IPS-18c (cell line): Measurements from ENCODE around the gene FARS2.

Experiments
- H3K4me3 ChIP-seq: 2 replicates; pipeline ENCODE4 v1.7.0; 2013; ENCODE audit warnings: low read depth, mild to moderate bottlenecking, low read length, moderate library complexity; ENCODE audit not compliant: insufficient read depth
- H3K9me3 ChIP-seq: one replicate; pipeline ENCODE4 v1.6.1; 2013; ENCODE audit warnings: mild to moderate bottlenecking, low read length, moderate library complexity; ENCODE audit not compliant: control insufficient read depth, insufficient read depth

Gene FARS2

DNA sequence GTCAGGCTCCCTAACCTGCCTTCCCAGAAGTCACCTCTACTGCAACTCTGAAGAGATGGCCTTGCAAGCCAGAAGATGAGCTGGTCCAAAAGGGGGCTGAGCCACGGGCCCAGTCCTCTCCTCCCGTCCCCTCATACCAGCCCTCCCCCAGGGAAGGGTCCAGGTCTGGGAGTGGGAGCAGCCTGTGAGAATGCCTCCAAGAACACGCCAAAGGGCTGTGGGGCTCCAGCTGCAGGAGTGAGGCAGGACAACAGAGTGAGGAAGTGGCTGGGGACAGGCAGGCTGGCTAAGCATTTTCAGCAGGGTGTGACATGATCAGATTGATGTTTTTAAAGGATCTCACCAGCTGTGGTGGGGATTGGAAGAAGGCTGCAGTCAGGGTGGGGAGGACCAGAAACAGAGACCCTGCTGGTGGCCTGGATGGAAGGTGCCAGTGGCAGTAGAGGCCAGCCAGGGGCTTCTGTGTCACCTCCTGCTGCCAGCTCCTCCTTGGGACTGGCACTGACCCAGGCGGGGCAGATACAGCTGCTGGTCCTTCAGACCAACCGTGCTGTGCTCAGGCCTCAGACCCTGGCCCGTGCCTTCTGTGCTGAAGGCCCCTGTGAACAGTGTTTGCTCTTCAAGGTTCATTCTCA lies 487.8 kb downstream of the FARS2 start:
- no peaks in the 10 kb centered on the region for H3K9me3 ChIP-seq
- H3K4me3 ChIP-seq: no peak overlapping the region

DNA sequence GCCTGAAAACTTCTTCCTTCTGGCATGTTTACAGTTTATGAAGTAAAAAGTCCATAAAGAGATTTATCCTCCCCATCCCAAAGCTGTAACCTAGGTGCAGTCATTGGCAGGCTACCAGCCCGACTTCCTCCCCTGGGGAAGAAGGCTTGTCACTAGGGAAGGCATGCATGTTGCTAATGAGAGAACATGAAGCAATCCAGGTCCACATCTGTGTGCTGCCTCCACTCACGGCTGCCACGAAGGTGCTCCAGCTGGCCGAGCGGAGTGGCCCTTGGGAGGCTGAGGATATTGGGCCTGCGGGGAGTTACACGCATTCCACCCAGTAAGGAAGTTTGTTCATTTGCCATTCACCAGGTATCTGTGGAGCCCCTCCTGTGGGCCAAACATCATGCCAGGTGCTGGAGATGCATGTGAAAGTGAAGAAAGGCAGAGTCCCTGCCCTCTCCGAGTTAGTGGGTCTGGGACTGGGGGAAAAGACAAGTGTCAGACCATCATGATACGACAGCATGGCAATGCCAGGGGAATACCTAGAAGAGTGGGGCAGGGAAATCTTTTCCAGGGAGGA lies 488.4 kb downstream of the FARS2 start:
- Histone ChIP-seq H3K9me3 (peaks cover 2% of the 10 kb centered on the region), H3K4me3 (no peak overlapping the region)

DNA sequence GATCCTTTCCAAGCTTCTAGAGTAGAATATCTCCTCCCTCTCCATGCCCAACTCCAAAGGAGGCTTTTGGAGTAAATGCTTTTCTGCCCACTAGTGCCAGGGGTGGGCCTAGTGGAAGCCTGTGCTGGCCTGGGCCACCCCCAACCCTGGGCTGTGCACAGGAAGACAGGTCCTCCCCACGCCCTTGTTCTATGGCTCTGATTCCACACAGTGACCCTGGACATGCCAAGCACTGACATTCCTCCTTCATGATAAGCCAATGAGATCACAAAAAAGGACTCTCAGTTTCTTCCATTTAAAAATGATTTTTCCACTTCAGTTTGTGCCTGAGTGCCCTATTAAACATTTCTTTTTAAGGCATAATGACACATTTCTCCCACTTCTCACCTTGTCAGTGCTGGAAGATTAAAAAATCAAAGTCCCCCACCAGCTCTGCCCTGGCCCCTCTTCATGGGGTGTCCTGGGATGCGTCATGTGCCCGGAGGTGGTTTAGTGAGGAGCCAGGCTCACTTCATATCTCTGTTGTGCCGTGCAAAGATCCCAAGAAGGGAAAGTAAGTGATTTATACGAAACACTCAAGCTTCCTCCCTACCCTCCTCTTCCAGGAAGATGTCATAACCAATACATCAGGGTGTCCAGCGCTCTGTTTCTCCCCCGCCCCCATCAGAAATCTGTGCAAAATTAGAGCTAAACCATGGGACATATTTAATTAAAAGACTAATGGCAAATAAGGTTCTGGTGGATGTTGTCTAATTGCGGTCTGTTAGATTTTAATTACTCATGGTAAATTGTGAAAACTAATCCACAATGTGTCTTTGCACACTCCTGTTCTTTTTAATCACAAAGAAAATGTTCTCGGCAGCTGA lies 490.4 kb downstream of the FARS2 start:
- H3K9me3 ChIP-seq: peaks cover 2% of the 10 kb centered on the region
- no peak overlapping the region for H3K4me3 ChIP-seq

DNA sequence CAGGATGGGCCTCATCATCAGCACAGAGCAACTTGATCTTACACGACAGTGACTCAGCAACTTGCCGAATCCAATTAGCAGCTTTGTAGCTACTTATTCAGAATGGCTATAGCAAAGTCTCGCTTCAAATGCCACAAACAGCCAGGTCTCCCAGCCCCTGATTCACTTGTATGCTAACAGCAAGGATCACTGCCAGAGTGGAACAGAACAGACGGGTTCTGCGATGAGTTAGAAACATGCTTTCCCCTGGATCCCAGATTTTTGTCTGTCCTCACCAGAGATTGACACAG lies 491.0 kb downstream of the FARS2 start:
- no peak overlapping the region for H3K4me3 ChIP-seq
- peaks cover 2% of the 10 kb centered on the region for H3K9me3 ChIP-seq

DNA sequence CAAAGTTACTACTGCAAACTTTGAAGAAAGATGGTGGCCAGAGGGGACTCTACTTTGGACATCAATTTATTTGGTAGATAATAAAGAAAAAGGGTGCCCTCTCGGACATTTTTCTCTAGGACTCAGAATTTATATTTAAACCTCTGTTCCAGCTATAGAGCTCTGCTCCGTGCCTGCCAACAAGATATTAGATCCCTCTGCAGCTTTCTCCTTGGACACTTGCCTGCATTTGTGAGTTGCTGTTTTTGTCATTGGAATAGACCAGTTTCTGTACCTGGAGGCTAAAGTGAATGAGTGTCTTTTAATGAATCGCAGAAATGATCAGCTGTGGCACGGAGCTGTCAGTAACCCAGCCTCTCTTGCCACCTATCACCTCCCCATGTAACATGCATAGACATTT lies 491.9 kb downstream of the FARS2 start:
- Histone ChIP-seq H3K4me3 (no peak overlapping the region), H3K9me3 (peaks cover 2% of the 10 kb centered on the region)

DNA sequence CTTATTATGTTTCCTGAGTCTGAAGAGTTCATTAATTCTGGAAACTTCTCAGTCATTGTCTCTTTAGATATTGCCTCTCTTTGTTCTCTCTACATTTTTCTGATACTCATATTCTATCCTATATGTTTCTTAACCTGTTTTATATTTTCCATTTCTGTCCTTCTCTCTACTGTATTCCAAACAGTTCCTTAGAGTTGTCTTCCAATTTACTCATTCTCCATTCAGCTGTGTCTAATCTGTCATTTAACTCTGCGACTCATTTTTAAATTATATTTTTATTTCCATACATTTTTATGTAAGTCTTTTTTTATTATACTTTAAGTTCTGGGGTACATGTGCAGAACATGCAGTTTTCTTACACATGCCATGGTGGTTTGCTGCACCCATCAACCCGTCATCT lies 493.6 kb downstream of the FARS2 start:
- H3K9me3 ChIP-seq: peaks cover 2% of the 10 kb centered on the region
- H3K4me3 ChIP-seq: no peak overlapping the region

DNA sequence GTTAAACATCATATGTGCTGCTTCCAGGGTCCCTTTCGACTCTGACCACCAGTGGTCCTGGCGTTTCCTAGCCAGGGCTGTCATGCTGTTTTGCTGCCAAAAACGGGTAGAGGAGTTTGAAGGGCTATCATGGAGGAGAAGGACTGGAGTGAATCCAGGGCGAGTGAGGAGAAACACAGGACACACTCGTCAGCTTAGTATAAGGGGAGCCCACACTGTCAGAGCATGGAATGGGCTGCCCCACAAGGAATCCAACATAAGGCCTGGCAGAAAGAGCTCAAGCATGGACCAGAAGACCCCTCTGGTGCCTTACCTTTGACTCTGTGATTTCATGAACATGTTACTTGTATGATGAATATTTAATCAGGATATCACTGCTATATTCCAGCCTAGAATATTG lies 498.3 kb downstream of the FARS2 start:
- no peaks in the 10 kb centered on the region for H3K9me3 ChIP-seq
- H3K4me3 ChIP-seq: no peak overlapping the region

DNA sequence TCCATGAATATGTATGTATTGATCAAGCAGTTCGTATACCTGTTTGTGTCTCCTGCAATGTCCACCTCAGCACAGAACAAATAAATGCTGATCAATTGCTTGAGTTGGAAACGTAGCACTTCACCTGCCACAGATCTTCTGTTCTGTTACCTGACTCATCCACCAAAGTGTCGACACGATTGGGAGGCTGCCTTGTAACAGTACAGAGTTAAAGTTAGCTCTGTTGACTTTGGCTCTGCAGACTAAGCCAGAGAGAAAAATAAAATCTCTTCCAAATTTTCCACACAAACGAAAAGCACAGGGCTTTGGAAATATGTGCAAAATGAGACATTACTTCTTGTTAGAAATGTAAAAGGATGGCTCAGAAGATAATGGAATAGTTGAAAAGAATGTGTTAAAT lies 500.1 kb downstream of the FARS2 start:
- H3K9me3 ChIP-seq: no peaks in the 10 kb centered on the region
- H3K4me3 ChIP-seq: no peak overlapping the region

DNA sequence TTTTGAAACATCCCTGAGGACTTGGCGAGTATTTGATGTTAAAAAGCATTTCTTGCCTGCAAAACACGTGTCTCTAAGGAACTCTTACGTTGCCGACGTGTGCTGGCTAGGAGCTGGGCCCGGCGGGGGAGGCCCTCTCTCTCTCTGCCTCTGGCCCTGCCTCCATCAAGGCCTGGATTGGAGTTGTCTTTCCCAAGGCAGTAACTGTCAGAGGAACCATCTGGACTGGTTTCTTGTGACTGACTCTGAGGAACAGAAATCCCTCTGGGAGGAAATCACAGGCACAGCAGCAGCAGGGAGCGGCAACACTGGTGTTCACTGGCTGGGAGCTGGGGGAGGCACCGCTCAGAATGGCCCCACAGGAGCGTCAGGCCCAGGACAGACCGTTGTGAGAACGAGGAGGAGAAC lies 501.3 kb downstream of the FARS2 start:
- Histone ChIP-seq H3K9me3 (no peaks in the 10 kb centered on the region), H3K4me3 (no peak overlapping the region)

DNA sequence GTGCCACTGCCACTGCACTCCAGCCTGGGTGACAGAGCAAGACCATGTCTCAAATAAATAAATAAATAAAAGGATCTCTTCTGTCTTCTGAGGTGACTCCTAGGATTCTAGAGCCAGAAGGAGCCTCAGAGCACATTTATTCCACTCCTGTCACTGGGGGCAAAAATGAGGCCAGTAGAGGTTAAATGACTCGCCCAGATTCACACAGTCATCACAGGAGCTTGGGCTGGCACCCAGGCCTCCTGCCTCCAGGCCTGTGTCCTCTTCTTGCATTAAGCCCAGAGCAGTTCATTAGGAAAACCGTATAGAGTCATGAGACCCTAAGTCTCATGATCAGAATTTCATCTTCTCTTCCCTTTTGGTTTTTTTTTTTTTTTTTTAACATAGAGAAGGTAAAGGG lies 502.1 kb downstream of the FARS2 start:
- Histone ChIP-seq H3K4me3 (no peak overlapping the region), H3K9me3 (no peaks in the 10 kb centered on the region)

DNA sequence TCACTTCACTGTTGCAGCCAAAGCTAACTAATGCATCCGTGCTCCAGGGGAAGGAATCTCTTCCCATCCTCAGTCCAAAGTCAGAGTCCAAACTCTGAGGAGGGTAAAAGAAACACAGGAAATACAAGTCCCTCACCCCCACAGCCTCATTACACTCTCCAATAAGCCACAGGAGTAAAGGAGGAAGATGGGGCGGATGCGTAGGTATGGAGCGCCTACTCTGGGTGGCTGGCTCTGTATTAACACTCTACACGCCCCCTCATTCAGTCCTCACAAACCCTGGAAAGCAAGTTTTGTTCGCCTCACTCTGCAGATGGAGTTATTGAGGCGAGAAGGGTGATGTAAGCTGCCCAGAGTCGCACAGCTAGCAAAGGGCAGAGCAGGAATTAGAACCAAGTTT lies 502.6 kb downstream of the FARS2 start:
- no peak overlapping the region for H3K4me3 ChIP-seq
- no peaks in the 10 kb centered on the region for H3K9me3 ChIP-seq

DNA sequence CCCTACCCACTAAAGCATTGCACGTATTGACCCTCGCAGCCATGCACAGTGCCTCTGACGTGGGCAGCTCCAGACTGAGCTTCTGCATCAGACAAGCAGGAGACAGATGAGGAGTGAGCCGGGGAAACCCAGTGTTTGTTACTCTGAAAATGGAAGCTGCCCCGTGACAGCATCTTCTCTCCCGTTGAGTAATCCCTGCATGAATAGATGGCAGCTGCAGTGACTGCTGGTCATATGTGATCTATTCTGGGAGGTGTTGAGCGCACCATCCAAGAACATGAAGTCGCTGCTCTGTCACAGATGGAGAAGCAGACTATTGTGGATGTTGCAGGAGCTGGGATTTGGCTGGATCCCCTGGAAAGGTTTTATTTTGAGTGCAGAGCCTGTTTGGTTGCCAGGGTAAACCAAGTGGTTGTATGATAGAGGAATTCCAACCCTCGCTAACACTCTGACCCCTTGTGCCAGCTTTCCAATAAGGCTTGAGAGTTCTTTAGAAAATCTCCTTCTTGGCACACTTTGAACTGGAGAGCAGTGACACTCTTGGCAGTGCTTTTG lies 503.2 kb downstream of the FARS2 start:
- no peak overlapping the region for H3K4me3 ChIP-seq
- H3K9me3 ChIP-seq: no peaks in the 10 kb centered on the region

DNA sequence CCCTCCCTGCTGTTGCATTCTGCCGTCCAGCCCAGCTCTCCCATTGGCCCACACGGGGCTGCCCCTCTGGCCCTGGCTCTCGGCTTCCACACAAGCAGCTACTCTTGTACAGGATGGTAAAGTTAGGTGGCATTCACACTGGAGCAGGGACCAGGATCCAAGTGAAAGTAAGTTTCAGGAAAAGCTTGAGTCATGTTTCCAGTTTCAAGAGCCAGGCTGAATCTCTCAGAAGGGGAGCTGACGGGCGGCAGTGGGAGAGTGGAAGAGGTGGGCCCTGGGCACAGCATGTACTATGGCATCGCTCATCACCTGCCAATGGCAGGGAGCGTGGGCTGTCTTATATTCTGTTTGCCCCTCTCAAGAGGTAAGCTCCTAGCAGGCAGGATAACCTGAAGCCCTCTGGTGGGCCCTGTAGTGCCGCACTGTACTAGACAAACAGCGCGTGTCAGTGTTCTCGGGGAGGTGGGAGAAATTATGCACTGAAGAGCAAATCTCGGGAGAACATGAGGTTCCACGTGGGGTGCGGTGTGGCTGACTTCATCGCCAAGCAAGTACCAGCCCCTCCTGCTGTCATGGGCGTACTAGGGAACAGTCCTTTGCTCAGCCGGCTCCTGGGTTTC lies 503.9 kb downstream of the FARS2 start:
- Histone ChIP-seq H3K4me3 (no peak overlapping the region), H3K9me3 (no peaks in the 10 kb centered on the region)

DNA sequence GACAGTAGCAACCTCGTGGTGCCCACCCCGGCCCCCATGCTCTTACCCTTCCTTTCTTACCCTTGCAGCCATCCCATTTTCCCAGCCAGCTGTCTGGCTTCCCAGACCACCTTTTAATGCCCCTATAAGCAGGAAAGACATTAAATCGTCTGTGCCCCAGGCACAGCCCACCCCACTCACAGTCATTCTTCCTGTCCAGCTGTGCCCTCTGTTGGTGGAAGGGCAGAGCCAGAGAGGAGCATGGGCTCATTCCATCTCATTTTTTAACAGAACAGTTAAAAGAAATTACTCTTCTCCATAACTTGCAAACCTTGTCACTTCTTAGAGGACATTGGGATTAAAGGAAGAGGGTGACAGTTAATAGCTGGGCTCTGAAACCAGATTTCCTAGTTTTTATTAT lies 504.9 kb downstream of the FARS2 start:
- H3K4me3 ChIP-seq: no peak overlapping the region

DNA sequence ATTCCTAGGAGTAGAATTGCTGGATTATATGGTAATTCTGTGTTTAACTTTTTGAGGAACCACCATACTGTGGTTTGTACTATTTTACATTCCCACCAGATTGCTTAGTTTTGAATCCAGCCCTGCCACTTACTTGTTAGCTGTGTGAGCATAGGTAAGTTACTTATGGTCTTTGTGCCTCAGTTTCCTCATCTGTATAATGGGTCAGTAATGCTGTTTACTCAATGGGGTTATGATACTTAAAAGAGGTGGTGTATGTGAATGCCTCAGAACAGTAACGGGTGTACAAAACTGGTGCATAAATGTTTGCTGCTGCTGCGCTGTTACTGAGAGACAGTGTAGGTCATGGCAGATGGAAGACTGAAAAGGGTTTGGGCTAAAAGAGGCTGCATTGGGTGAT lies 506.2 kb downstream of the FARS2 start:
- Histone ChIP-seq H3K9me3 (no peaks in the 10 kb centered on the region), H3K4me3 (no peak overlapping the region)

More for the DNA sequence above, 504.9 kb downstream of the FARS2 start:
- H3K9me3 ChIP-seq: no peaks in the 10 kb centered on the region

DNA sequence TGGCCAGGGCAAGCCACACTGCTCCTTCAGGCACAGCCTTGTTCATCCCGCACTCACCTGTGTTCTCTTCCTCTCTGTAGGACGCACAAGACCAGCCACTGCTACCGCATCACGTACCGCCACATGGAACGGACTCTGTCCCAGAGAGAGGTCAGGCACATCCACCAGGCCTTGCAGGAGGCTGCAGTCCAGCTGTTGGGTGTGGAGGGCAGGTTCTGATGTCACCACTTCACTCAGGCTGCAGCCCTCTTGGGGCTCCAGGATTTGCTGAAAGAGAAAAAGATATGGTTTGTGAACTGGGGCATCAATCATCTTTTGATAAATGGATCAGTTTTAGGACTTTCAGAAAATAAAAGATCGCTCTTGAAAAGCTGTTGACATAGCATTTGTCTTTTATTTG lies 509.9 kb downstream of the FARS2 start:
- H3K9me3 ChIP-seq: no peaks in the 10 kb centered on the region
- no peak overlapping the region for H3K4me3 ChIP-seq

DNA sequence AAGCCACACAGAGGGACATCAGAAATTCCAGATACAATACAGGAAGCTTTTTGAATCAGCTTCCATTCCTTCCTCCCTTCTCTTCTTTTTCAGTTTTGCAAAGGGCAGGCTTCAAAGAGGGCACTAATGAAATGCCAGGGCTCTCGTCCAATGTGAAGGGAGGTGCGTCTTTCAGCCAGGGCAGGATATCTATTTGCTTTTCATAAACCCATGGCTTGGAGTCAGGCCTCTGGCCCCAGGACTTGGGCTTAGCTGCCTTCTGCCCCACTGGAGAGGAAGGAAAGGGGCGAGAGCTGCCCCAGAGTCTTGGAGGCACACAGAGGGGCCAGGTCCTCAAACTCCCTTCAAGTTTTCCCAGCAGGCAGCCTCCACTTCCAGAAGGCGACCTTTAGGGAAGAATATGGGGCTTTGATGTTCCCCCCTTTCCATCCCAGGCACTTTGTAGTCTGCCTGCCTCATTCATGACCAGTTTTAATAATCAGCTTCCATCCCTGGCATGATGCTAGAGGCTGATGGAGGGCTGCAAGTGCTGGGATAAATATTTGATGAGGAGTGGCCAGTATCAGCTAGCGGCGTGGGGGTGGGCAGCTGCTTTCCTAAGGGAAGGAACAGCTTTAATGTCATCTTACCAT lies 510.6 kb downstream of the FARS2 start:
- H3K9me3 ChIP-seq: no peaks in the 10 kb centered on the region

More for the DNA sequence above, 510.6 kb downstream of the FARS2 start:
- no peak overlapping the region for H3K4me3 ChIP-seq
